ENCODE results near the gene ZNF423.
"Not testable (repeated sequence)": the region's sequence is repeated elsewhere in the genome, so short reads cannot be mapped to it uniquely, and the experiment has no call there.

Gene ZNF423

DNA sequence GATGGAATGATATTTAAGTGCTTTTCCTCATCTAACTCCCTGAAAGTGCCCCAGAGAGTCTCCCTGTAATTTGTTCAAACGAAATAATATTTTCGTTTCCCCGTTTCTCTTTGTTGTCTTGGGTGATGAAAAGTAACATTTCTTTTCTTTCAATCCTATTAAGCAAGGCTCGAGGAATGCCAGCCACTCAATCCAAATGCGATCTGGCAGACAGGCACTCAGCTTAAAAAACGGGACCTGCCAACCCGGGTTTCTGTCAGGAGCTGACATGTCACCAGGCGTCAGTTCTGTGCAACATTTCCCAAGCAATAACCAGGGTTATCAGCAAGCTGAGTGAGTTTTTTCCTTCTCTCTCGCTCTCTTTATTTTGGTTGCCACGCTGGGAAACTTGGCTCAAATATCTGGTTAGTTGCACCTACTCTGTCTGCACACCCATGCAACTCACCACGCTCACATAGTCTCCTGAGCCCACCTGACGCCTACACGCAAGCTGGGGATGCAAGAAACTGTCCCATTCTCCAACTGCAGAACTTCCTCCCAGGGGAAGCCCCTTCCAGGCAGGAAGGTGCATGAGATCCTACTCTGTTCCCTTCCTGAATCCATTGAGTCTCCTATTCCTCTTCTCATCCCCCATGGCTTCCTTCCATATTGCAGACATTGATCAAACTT, 274.1 kb downstream of the ZNF423 start:
- no peak for DNase-seq (ENCODE audit: low read depth)

DNA sequence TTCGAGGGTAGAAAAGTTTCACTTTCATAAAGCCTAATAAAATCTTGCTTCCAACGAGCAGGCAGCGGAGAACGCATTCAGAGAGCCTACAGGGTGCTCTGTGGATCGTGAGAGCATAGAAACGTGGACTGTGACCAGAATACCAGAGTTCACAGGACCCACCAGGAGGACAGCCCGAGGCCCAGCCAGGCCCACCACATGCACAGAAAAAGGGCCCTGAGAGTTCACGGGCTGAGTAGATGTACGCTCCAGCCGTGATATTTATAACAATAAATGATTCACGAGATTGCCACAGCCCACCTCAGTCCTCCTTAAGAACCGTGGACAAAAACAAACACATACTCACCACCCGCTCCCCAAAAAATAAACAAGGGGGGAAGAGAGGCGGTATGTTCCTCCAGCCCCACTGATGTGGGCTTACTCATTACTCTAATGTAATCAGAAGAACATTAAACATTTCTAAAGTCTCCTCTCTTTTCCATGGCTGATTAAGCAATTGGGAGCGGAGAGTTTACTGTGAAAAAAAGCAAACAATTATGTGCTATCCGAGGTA, 275.1 kb downstream of the ZNF423 start:
- DNase-seq (ENCODE audit: low read depth): peak; percentile 3

DNA sequence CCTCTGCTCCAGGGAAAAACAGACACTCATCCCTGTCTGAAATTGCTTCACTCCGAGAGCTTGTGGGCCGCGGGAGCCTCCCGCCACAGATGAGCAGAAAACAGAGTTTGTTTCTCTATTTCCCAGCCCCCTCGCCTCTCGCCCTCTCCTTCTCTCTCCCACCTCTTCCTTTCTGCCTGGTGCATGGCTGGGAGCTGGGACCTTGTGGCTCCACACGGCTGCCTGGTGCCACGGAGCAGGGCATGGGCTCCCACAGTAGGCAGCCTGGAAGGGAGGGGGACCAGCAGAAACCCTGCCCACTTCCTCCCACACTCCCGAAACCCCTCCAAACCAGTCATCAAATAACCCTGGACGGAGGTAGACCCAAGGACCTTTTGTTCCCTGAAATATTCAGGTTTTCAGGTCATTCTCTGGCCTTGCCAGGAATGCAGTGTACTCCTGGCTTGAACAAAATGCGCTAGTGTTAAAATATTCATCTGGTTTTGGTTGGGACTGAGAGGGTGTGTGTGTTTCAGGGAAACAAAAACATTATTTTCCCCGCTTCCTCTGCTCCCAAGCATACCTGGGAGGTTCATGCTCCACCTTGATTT, 277.4 kb downstream of the ZNF423 start:
- DNase-seq (ENCODE audit: low read depth): no peak

DNA sequence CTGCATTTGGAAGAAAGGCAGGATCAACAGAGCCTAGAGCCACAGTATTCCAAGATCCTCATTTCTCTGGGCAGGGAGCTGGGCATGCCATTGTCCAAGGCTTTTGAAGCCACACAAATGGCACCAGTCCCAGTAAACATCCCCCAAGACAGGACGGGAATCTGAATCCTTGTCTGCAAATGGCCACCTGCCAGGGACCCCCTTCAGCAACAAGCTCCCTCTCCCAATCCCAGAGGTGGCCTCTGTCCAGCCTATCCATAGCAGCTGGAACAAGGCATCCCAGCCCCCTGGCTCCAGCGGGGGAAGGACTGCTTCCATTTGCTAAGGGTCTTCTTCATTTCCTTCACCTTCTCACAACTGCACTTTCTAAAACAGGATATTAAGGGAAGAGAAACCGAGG, 277.9 kb downstream of the ZNF423 start:
- DNase-seq (ENCODE audit: low read depth): no peak

DNA sequence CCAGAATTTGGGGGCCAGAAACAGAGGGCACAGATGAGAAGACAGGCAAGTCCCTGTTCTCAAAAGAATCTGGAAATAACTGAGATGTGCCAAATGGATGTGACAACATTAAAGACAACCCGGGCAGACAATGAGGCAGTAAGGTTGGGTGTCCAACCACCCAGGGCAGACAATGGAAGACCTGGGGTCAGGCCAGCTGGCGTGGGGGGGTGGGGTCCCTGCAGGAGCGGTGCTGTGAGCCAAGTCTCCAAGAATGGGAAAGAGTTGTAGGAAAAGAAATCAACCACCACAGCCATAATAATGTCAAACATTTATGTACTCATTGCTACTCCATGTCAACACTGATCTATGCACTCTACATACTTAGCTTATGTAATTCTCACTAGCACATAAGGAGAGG, 279.0 kb downstream of the ZNF423 start:
- DNase-seq (ENCODE audit: low read depth): no peak

DNA sequence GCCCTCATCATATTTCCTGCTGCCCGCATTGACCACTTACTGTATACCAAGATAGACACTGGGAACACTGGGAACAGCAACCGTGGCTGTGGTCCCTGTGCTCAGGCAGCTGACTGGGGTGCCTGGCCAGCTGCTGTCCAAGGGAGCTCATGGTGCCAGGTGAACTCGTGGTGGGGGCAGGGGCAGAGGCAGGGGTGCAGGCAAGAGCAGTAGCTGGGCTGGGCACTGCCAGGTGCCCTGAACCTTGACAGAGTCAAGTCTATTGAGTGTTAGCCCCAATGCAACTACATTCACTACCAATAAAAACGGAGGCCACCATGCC, 279.8 kb downstream of the ZNF423 start:
- DNase-seq (ENCODE audit: low read depth): no peak

DNA sequence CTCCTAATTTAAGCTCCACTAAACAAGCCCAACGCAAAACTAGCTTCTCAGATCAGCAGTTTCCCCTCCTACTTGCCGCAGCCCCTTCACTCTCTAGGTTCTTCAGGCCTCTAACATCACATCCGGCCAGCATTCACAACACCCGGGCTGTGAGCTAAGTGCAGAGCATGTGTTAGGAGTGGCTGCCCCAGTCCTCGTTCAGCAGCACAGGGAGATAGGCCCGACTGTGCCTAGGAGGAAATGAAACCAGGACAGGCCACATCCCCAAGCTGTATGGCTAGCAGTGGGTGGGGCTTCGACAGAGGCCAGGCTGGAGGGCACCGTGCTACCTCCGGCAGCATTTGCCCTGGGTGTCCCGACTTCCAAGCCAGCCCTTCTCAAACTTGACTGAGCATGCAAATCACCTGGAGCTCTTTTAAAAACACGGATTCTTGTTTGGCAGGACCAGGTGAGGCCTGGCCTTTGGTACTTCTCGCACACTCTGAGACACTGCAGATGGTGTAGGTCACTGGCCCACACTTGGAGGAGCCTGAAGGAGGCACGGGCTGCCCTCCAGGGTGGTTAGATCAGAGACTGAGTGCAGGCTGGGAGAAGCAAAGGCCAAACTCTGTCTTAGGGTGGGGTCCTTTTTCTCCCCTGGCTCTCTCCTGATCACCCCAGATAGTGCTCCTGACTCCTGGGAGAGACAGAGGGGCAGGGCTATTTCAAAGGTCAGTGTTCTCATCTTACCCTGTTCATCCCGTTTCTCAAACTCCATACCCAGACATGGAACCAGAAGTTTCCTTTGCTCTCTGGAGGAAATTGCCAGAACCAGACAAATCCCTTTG, 280.4 kb downstream of the ZNF423 start:
- no peak for DNase-seq (ENCODE audit: low read depth)

DNA sequence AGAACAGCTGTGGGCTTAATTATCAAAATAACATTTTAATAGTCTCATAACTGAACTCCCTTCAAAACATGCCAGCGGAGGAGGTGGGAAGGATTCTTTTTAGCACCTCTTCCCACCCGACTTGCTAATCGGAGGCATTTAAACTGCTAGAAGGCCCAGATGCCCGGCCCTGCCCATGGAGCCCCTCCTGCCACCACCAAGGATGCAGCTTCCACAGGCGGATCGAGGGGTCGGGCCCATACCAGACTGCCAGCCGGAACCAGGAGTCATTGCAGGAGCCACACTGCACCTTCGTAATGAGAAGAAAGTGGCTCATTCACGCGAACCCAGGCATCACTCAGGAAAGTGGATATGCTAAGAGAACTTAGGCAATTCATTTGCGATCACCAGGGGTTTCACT, 281.1 kb downstream of the ZNF423 start:
- no peak for DNase-seq (ENCODE audit: low read depth)

DNA sequence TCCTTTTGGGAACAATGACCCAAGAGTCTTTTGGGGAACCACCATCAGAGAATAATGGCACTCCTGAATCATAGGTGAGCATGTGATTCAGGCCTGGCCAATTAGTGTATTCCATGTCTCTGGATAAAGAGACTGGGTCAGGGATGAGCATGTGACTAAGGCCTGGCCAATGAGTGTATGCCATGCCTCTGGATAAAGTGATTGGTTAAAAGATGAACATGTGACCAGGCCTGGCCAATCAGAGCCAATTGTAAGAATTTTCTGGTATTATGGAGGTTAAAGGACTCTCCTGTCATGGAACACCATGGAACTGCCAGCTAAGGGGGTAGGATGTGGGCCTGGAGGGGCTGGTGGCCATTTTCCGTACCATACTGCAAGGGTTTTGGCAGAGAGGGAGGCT, 288.0 kb downstream of the ZNF423 start:
- DNase-seq (ENCODE audit: low read depth): no peak

DNA sequence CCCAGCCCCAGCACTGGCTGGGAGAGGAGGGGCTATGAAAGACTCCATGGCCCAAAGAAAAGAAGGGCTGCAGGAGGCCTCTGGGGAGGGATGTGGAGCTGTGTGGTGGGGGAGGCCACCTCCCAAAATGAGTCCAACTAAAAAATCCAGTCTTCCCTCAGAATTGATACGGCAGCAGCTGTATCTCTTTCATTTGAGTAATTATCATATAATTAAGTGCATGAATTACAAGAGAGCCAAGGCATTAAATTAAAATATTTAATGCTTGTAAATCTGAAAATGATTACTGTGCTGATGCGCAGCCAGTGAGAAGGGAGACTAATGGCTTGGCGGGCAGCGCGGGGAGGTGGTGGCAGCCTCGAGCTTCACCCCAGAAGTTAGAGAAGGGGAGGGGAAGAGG, 289.5 kb downstream of the ZNF423 start:
- DNase-seq (ENCODE audit: low read depth): no peak

DNA sequence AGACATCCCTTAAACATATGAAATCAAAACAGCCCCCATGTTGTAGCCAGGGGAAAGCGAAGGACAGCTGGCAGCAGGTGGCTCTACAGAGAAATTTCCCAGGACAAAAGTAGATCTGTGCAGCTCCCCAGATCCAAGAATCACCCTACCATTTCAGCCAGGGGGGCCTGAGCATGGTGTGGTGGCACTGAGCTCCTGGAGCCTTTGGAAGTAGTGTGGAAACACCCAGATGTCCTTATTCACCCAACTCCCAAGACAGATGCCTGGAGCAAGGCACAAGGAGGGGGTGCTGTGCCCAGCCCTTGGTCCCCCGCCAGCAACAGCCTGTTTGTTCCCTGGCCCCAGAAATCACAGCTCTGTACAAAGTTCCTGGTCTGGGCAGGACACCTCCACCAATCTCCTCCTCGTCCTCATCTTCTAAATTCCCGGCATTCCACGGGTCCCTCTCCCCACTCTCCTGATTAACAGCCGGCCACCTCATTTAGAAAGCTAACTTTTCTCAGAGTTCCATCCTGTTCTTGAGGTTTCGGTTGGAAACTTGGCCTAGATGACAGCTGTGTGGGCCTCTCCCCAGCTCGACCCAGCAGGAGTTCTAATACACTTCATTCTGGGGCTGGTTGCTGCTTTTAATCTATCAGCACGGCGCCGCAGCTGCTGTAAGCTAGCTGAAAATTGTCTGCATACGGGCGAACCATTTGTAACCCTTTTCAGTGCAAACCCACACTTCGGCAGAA, 291.2 kb downstream of the ZNF423 start:
- DNase-seq (ENCODE audit: low read depth): no peak

DNA sequence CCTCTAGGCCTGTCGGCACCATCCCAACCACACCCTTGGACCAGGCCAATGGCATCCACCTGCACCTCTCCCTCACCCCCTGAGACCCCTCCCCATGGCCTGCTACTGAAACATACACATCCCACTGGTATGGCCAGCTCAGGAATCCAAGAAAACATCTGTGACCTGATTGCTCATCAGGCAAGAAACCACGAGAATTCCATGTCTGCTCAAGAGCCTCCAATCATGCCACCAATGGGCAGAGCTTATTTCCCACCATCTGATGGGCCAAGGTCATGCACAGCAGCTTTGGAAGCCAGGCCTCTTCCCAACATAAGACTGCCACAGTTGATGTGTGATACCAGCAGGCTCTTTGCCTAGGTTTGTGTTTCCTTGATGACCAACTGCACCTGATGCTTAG, 292.2 kb downstream of the ZNF423 start:
- DNase-seq (ENCODE audit: low read depth): peak; percentile 11

DNA sequence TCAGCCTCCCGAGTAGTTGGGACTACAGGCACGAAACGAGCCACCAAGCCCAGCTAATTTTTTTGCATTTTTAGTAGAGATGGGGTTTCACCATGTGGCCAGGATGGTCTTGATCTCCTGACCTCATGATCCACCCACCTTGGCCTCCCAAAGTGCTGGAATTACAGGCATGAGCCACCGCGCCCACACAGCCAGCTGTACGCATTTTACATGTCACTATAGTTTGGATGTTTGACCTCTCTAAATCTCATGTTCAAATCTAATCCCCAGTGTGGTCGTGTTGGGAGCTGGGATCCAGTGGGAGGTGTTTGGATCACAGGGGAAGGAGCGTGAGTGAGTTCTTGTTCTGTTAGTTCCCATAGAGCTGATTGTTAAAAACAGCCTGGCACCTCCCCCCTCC, 293.0 kb downstream of the ZNF423 start:
- not testable (repeated sequence) for DNase-seq (ENCODE audit: low read depth)

DNA sequence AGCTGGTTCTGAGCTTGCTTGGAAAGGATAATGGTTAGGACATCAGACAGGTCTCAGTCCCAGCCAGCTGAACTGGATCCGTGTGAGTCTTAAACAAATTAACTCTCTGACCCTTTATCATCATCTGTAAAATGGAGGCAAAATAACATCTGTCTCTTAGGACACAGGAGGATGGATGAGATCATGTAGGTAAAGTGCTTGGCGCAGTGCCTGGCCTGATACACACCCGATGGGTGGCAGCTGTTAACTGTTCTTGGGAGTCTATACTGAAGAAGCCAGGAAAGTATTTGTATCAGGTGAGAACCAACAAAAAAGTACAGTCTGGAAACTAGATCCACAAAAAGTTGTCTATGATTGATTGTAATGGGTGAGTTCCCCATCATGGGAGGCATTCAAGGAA, 293.7 kb downstream of the ZNF423 start:
- DNase-seq (ENCODE audit: low read depth): no peak

DNA sequence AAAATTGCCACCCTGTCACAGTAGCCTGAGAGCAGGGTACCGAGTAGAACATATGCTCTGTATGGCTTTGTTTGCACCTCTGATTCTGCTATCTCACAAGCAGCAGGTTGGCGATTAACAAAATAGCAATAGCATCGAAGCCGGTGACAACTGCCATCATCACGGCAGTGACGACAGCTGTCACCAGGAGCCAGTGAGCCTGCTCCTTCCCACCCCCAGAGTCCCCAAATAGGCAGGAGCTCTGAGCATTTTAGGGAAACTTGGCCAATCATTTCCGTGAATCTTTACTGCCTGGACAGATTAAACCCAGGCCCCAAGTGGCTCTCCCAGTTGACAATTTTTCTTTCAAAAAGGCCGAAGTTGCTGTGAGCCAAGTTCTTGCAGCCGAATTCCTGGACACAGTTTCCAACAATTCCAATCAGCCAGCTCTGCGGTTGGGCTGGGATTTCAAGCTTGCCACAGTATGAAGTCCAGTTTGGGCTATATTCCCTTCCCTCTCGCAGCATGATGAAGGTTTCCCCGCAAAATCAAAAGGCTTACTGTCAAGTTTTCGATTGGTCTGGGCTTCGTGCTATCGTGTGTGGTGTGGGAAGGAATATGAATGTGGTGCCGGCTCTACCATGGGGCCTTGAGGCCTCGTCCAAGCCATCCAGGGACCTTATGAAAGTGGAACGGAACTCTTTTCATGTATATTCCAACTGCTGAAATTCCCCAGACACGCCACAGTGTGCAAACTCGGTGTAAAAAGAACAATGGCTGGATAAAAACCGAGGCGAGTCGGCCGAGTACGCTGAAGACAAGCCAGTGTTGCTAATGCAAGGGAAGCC, 295.7 kb downstream of the ZNF423 start:
- no peak for DNase-seq (ENCODE audit: low read depth)

DNA sequence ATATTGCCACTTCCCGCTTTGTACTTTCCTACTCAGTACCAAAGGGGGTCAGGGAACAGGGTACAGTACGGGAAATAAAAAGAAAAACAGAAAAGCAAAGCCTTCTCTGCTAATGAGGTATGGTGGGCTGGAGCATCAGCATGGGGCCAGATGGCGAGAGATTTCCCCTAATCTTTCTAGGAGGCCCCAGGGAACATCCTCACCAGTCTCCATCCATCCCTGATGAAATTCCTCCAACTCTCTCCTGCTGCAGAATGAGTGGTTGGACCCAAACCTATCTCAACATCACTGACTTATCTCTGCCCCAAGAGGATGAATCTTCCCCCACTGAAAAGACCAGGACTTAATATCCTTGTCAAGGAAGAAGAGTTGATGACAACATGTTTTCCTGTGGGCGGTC, 296.7 kb downstream of the ZNF423 start:
- DNase-seq (ENCODE audit: low read depth): no peak

DNA sequence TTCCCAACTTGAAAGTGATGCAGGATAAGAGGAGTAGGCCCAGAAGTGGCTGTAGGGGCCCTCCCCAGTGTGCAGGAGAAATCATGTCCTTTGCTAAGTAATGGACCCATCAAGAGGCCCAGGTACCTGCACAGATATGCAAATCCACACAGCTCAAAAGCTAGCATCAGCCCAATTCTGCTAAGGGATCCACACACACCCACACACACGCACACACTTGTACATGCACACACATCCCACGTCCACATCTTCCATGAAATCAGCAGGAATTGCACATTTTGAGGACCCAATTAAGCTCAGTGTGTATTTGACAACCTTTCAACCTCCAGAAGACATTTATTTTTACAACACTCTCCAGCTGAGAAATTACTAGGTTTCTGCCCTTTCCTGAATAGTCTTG, 297.5 kb downstream of the ZNF423 start:
- no peak for DNase-seq (ENCODE audit: low read depth)

DNA sequence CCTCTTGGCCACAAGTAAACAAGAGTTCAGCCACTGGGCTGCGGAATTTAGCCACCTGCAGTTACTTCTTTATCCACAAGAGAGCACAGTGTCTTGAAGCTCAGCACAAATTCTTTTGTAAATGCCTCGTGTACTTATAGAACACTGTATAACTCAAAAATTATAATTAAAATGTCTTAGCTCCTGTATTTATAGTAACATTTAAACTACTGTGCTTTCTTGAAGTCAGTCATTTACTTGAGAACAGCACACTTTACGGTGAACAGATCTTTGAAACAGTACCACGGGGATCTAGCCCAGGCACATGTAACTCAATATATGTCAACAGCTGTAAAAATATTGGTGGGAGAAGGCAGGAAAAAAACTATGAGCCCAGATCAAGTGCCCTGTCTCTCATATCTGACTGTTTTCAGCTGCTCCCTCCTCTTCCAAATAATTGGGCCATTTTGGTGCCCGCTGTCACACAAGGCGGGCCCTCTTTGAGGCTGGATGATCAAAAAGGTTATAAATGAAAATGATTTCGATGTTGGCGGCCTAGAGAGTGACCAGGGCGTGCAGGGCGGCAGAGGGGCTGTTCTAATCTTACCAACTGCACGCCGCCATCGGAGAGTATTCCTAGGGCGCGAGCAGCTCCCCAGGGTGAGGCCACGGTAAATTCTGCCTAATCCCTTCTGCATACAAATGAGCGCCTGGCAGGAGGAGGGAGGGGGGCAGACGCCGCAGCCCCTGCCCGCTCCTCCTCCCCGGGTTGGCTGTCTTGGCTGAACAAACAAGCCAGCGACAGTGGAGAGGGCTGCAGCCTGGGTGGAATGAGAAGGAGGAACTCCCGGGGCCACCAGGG, 299.1 kb downstream of the ZNF423 start:
- peak; percentile 10 for DNase-seq (ENCODE audit: low read depth)

DNA sequence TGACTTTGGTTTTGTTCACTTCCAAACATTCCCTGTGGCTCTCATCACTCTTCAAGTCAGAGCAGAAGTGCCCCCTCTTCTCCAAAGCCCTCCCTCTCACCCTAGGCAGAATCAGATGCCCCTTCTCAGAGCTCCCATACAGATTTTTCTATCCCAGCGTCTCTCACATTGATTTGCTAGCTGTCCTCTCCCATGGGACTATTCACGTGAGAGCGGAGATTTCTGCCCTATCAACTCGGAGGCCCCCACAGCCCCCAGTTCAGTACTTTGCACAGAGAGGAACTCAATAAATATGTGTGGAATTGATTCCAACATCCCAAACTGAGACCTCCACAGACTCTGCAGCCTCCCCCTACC, 299.7 kb downstream of the ZNF423 start:
- DNase-seq (ENCODE audit: low read depth): no peak

DNA sequence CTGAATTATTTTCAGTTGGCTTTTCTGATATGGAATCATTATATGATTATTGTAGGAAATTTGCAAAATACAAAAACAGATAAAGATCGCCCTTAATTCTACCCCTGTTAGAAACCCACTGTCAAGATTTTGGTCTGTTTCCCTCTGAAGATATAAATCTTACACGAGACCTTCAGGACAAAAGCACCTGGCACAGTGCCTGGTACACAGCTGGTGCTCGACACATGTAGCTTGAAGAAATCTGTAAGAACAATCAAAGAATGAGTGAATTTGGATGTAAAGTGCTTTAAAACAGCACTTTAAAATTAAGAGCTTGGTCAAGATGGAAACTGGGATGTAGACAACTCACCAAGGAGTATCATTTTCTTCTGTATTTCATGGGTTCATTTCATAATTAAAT, 301.2 kb downstream of the ZNF423 start:
- no peak for DNase-seq (ENCODE audit: low read depth)

Measured in EH (cell line).